Measurements from ENCODE around the gene CD96. TPM values are rescaled to one million over a fixed set of nuclear protein-coding genes. Genes with fewer than 3 reads are reported as not detected.

CD96 gene
- total RNA-seq, 2 donors from 2014 or later: not detected

DNA sequence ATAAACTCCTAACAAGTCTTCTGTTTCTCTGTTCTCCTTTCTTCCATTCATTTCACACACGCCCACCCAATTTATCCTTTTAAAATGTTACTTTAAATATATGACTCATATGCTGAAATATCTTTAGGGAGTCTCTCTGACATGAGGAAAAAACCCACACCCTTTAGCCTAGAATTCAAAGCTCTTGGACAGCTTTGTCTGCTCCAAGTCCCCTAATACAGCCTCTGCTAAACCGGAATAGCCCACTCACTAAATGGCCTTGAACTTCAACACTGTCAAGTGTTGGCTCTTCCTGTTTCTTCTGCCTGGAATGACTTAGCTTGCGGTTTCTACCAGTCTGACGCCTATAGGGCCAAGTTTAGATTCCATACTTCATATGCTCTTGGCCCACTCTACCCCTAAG lies 3.3 kb upstream of the CD96 start:
- no peak for DNase-seq
- H3K4me3 ChIP-seq (ENCODE audit: low read length): no peak overlapping the region
- peaks cover 3% of the 10 kb centered on the region for H3K4me1 Mint-ChIP-seq
- no peaks in the 10 kb centered on the region for H3K4me1 ChIP-seq (ENCODE audit: control insufficient read depth, insufficient read depth, low read length)
- no peaks in the 10 kb centered on the region for H3K27me3 Mint-ChIP-seq (ENCODE audit: insufficient read depth)
- TF ChIP-seq, protein P1, sequence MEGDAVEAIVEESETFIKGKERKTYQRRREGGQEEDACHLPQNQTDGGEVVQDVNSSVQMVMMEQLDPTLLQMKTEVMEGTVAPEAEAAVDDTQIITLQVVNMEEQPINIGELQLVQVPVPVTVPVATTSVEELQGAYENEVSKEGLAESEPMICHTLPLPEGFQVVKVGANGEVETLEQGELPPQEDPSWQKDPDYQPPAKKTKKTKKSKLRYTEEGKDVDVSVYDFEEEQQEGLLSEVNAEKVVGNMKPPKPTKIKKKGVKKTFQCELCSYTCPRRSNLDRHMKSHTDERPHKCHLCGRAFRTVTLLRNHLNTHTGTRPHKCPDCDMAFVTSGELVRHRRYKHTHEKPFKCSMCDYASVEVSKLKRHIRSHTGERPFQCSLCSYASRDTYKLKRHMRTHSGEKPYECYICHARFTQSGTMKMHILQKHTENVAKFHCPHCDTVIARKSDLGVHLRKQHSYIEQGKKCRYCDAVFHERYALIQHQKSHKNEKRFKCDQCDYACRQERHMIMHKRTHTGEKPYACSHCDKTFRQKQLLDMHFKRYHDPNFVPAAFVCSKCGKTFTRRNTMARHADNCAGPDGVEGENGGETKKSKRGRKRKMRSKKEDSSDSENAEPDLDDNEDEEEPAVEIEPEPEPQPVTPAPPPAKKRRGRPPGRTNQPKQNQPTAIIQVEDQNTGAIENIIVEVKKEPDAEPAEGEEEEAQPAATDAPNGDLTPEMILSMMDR (conservative IDR thresholded peaks at IDR 0.05): no peak
- no peak overlapping the region for H3K9ac ChIP-seq (ENCODE audit: extremely low read depth, low read length, poor library complexity, severe bottlenecking)
- no peak overlapping the region for H3K27ac Mint-ChIP-seq
- no peaks in the 10 kb centered on the region for H3K27me3 ChIP-seq (ENCODE audit: control insufficient read depth, insufficient read depth, low read length, poor library complexity, severe bottlenecking)
- H3K36me3 Mint-ChIP-seq (ENCODE audit: low read depth): no peaks in the 10 kb centered on the region
- H3K4me3 Mint-ChIP-seq: no peak overlapping the region
- no peaks in the 10 kb centered on the region for H3K36me3 ChIP-seq (ENCODE audit: control insufficient read depth, insufficient read depth, low read length)
- no peak overlapping the region for H3K27ac ChIP-seq (ENCODE audit: low read depth, low read length)
- 65 to 95% methylated on average over 3 to 4 of the region's 4 CpGs for WGBS, 2 experiments (ENCODE audit: insufficient coverage in 1 of 2, insufficient read length in 1 of 2)
- H3K9me3 Mint-ChIP-seq: no peaks in the 10 kb centered on the region
- H3K9me3 ChIP-seq (ENCODE audit: control insufficient read depth, low read length): no peaks in the 10 kb centered on the region

DNA sequence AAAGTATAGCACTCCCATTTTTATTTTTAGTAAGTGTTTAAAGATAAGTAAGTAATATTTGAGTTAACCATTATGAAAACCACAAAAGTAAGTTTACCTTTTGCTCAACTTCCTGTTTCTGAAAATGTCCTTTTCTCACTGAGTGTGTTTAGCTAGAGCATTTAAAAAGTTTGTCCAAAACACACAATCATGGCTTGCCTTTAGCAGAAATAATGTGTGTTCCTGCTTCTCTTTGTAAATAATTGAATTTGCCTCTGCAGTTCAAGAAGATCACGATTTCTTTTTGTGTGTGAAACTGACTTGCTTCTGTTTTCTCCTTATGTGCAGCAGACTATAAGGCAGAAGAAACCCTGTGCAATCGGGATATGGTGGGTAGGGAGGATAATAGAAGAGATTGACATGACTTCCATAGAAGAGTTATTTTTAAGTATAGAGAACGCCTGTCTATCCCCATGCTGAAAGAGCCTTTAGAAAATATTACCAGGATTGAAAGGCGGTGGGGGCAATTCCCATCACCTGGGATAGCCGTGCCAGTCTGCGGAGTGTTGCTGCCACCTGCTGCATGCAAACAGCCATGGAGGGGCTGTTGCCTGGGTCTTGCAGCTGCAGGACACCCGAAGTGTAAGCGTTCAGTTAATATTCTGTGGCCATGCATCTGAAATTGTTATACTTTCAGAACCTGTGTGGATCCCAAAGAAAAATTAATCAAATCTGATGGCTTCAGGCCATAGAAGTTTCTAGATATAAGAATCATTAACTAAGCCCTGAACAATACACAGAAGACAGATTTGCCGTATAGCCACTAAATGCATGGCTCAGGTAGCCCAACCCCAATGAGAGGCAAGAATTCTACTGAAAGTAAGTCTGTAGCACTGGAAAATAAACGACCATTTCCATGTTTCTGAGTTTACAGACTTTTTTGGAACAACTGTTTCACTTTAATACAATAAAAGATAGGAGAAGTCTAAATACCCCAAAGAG lies 2.4 kb upstream of the CD96 start:
- Histone ChIP-seq H3K9ac (ENCODE audit: extremely low read depth, low read length, poor library complexity, severe bottlenecking) (no peak overlapping the region), H3K9me3 (ENCODE audit: control insufficient read depth, low read length) (no peaks in the 10 kb centered on the region), H3K4me3 (ENCODE audit: low read length) (no peak overlapping the region), H3K4me1 (ENCODE audit: control insufficient read depth, insufficient read depth, low read length) (no peaks in the 10 kb centered on the region), H3K27me3 (ENCODE audit: control insufficient read depth, insufficient read depth, low read length, poor library complexity, severe bottlenecking) (no peaks in the 10 kb centered on the region), H3K36me3 (ENCODE audit: control insufficient read depth, insufficient read depth, low read length) (no peaks in the 10 kb centered on the region), H3K27ac (ENCODE audit: low read depth, low read length) (no peak overlapping the region)
- WGBS, 2 experiments (ENCODE audit: insufficient coverage in 1 of 2, insufficient read length in 1 of 2): 52 to 60% methylated on average over 7 to 10 of the region's 10 CpGs
- Mint-ChIP-seq H3K36me3 (ENCODE audit: low read depth) (no peaks in the 10 kb centered on the region), H3K9me3 (no peaks in the 10 kb centered on the region), H3K27ac (no peak overlapping the region), H3K4me3 (no peak overlapping the region), H3K4me1 (peaks cover 3% of the 10 kb centered on the region), H3K27me3 (ENCODE audit: insufficient read depth) (no peaks in the 10 kb centered on the region)
- TF ChIP-seq, protein P1 (conservative IDR thresholded peaks at IDR 0.05): peak; percentile 95
- DNase-seq: peak; percentile 89

DNA sequence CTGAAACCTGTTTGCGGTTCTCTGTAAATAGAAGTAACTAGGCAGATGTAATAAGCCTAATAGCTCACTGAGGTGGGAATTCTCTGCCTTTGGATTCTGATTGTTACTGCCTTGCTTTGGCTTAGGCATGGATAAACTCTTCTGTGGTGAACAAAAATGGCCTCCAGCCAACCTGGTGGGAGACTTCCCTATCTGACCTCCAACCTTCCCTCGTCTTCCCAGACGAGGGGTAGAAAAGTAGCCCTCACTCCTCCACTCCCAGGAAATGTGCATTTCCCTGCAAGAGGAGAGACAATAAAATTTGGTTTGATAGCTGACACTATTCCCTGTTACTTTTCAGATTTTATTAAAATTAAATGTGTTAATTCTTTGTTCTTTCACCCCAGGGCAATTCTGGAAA lies 606 bp upstream of the CD96 start:
- Mint-ChIP-seq H3K27ac (no peak overlapping the region), H3K27me3 (ENCODE audit: insufficient read depth) (no peaks in the 10 kb centered on the region), H3K9me3 (no peaks in the 10 kb centered on the region), H3K4me1 (peaks cover 3% of the 10 kb centered on the region), H3K36me3 (ENCODE audit: low read depth) (no peaks in the 10 kb centered on the region), H3K4me3 (no peak overlapping the region)
- TF ChIP-seq, protein P1 (conservative IDR thresholded peaks at IDR 0.05): no peak
- no peak overlapping the region for H3K4me3 ChIP-seq (ENCODE audit: low read length)
- DNase-seq: no peak
- H3K9me3 ChIP-seq (ENCODE audit: control insufficient read depth, low read length): no peaks in the 10 kb centered on the region
- H3K27me3 ChIP-seq (ENCODE audit: control insufficient read depth, insufficient read depth, low read length, poor library complexity, severe bottlenecking): no peaks in the 10 kb centered on the region
- no peaks in the 10 kb centered on the region for H3K36me3 ChIP-seq (ENCODE audit: control insufficient read depth, insufficient read depth, low read length)
- 97 to 100% methylated on average over 1 to 3 of the region's 3 CpGs for WGBS, 2 experiments (ENCODE audit: insufficient coverage in 1 of 2, insufficient read length in 1 of 2)
- no peaks in the 10 kb centered on the region for H3K4me1 ChIP-seq (ENCODE audit: control insufficient read depth, insufficient read depth, low read length)
- no peak overlapping the region for H3K27ac ChIP-seq (ENCODE audit: low read depth, low read length)
- no peak overlapping the region for H3K9ac ChIP-seq (ENCODE audit: extremely low read depth, low read length, poor library complexity, severe bottlenecking)

Data from endodermal cell (in vitro differentiated cells).